Activated CD8-positive, alpha-beta memory T cell treated with anti-CD3 and anti-CD28 coated beads for 36 hours (primary cell): ENCODE data around the gene M6PR. TPM values are rescaled to one million over a fixed set of nuclear protein-coding genes. Genes with fewer than 3 reads are reported as not detected.

Experiments used
- CTCF ChIA-PET: fragments of 350-600 bp; sonication (Branson Sonifier 250); formaldehyde crosslinking; loops from one replicate; lab custom pipeline; 2021; ENCODE audit warnings: antibody characterized with exemption; lab: Charles Lee
- POLR2A ChIA-PET: fragments of 350-600 bp; sonication (Branson Sonifier 250); formaldehyde crosslinking; loops from one replicate; lab custom pipeline; 2021; ENCODE audit warnings: antibody characterized with exemption; lab: Charles Lee
- total RNA-seq, 2 experiments: library from RNA; stranded (reverse); gene quantifications; one replicate each; pipeline ENCODE4 v1.2.3, GENCODE V29; 2021

The M6PR gene
- 100 to 1,000 TPM; 229 to 238 TPM for total RNA-seq

GRCh38 chr12:8949342-8950220 lies at the start of gene M6PR:
M6PR (minus strand) TSS chr12:8949645; CDS start chr12:8946404, 3,241 bp downstream.
- CTCF ChIA-PET = interaction anchor here (0.8 to 5.8 kb wide), 9 partner anchors 45 to 100 kb away, joined by 3 to 45 read pairs (median 5); no protein-coding TSS in a partner anchor
- POLR2A ChIA-PET = interaction anchor here (0.7 to 1.7 kb wide), 7 partner anchors 35 to 252 kb away, joined by 3 to 5 read pairs (median 3); partner anchors contain the start of genes KLRG1 and RIMKLB

GRCh38 chr12:8996682-8997405 lies 47.4 kb upstream of the M6PR start:
- CTCF ChIA-PET = no interaction called here

GRCh38 chr12:8995021-8995775 lies 45.8 kb upstream of the M6PR start:
- ChIA-PET CTCF (interaction anchor here (0.7 kb wide), 1 partner anchor 29 kb away, joined by 4 read pairs; no protein-coding TSS in a partner anchor), POLR2A (interaction anchor here (1.0 kb wide), 1 partner anchor 42 kb away, joined by 4 read pairs; no protein-coding TSS in a partner anchor)

More at GRCh38 chr12:8996682-8997405, 47.4 kb upstream of the M6PR start:
- POLR2A ChIA-PET = interaction anchor here (0.8 to 1.1 kb wide), 3 partner anchors 29 to 42 kb away, joined by 3 to 4 read pairs (median 3); no protein-coding TSS in a partner anchor

- POLR2A ChIA-PET = no interaction called here
- CTCF ChIA-PET = no interaction called here
Observed at GRCh38 chr12:8993827-8994226, 44.4 kb upstream of the M6PR start.

- ChIA-PET CTCF (interaction anchor here (1.0 to 1.2 kb wide), 3 partner anchors 41 to 77 kb away, joined by 3 read pairs; partner anchors contain the start of gene PHC1), POLR2A (interaction anchor here (0.8 kb wide), 1 partner anchor 42 kb away, joined by 3 read pairs; the partner anchor contains the start of gene M6PR)
Observed at GRCh38 chr12:8991371-8992345, 42.2 kb upstream of the M6PR start.

- CTCF ChIA-PET = no interaction called here
Observed at GRCh38 chr12:8989413-8989812, 40.0 kb upstream of the M6PR start, which contains the start of gene KLRG1. KLRG1 (plus strand) TSS chr12:8989546; CDS start chr12:8989636, 90 bp downstream.

GRCh38 chr12:8987685-8988084 lies 38.2 kb upstream of the M6PR start:
- CTCF ChIA-PET = no interaction called here
- POLR2A ChIA-PET = no interaction called here

More at GRCh38 chr12:8989413-8989812, 40.0 kb upstream of the M6PR start, which contains the start of gene KLRG1:
- POLR2A ChIA-PET = interaction anchor here (0.6 to 1.0 kb wide), 3 partner anchors 21 to 1385 kb away, joined by 3 to 4 read pairs (median 3); partner anchors contain the start of gene M6PR

- CTCF ChIA-PET = no interaction called here
- POLR2A ChIA-PET = no interaction called here
Observed at GRCh38 chr12:8987163-8987562, 37.7 kb upstream of the M6PR start.

- ChIA-PET POLR2A (no interaction called here), CTCF (no interaction called here)
Observed at GRCh38 chr12:8985213-8985754, 35.8 kb upstream of the M6PR start.

- ChIA-PET CTCF (no interaction called here), POLR2A (interaction anchor here (0.8 kb wide), 1 partner anchor 12 kb away, joined by 3 read pairs; no protein-coding TSS in a partner anchor)
Observed at GRCh38 chr12:8980137-8980536, 30.7 kb upstream of the M6PR start.

- ChIA-PET POLR2A (no interaction called here), CTCF (no interaction called here)
Observed at GRCh38 chr12:8970432-8970831, 21.0 kb upstream of the M6PR start.

- ChIA-PET POLR2A (no interaction called here), CTCF (no interaction called here)
Observed at GRCh38 chr12:8969861-8970411, 20.5 kb upstream of the M6PR start.

- POLR2A ChIA-PET = no interaction called here
- CTCF ChIA-PET = no interaction called here
Observed at GRCh38 chr12:8968761-8969160, 19.3 kb upstream of the M6PR start.

GRCh38 chr12:8960176-8960575 lies 10.7 kb upstream of the M6PR start:
- ChIA-PET POLR2A (no interaction called here), CTCF (no interaction called here)

GRCh38 chr12:8958066-8958465 lies 8.6 kb upstream of the M6PR start:
- ChIA-PET POLR2A (no interaction called here), CTCF (no interaction called here)

GRCh38 chr12:8957561-8957960 lies 8.1 kb upstream of the M6PR start:
- ChIA-PET CTCF (no interaction called here), POLR2A (no interaction called here)

GRCh38 chr12:8956772-8957171 lies 7.3 kb upstream of the M6PR start:
- POLR2A ChIA-PET = no interaction called here

More at GRCh38 chr12:8956772-8957171, 7.3 kb upstream of the M6PR start:
- CTCF ChIA-PET = no interaction called here
